Measurements from ENCODE around the gene LAPTM5. TPM values are rescaled to one million over a fixed set of nuclear protein-coding genes. Genes with fewer than 3 reads are reported as not detected.

Gene LAPTM5
- total RNA-seq, 1 experiment from 2014 or later, result not detected

DNA sequence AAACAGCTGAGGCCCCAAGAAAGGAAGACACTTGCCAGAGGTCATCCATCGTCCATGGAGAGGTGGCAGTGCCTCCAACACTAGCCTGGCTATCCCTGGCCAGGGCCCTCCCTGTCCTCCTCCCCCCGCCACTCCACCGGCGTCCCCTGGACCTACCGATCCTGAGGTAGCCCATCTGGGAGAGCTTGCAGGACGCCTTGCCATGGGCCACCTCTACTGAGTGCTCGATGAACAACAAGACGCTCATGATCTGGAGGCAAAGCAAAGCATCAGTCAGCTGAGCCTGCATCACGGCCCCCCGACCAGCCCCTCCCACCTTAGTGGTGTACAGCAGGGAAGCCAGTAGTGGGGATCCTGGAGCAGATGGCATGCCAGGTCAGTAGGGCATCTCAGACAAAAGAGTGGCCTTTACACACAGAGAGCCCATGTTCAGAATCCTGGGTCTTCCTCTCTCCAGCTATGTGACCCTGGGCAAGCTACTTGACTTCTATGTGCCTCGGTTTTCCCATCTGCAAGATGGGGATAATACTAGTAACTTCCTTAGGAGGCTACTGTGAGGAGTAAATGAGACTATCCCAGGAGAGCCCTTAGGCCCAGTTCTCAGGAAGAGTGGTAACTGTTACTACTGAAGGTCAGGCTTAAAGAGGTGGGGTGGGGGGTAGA is 15.1 kb downstream of the LAPTM5 start:
- Histone ChIP-seq H3K36me3 (ENCODE audit: low read depth, low read length) (no peaks in the 10 kb centered on the region), H3F3A (ENCODE audit: low read length, unreplicated experiment) (no peaks in the 10 kb centered on the region), H3K79me2 (ENCODE audit: low read length) (no peaks in the 10 kb centered on the region), H3K27me3 (ENCODE audit: low read length) (peaks cover 2% of the 10 kb centered on the region; the same call in 1 of the 2 replicates), H3K4me3 (ENCODE audit: low read length) (no peak overlapping the region), H2AFZ (ENCODE audit: low read length) (no peak overlapping the region), H3K9me2 (replicated peaks; ENCODE audit: low read length) (no peaks in the 10 kb centered on the region), H3K4me2 (ENCODE audit: low read length) (no peak overlapping the region), H3K9me3 (ENCODE audit: low read length) (no peaks in the 10 kb centered on the region), H3K27ac (ENCODE audit: low read length) (no peak overlapping the region), H3K4me1 (ENCODE audit: insufficient read depth, low read length) (peaks cover 8% of the 10 kb centered on the region), H3K9ac (ENCODE audit: low read length) (no peak overlapping the region), H4K20me1 (ENCODE audit: low read length) (no peaks in the 10 kb centered on the region)
- ChIA-PET CTCF (no interaction called here), POLR2A (ENCODE audit: unreplicated experiment) (no interaction called here)
- no TSS peak for BruUV-seq (replicated peaks)
- no peak for DNase-seq
- intact Hi-C loops (cut with micrococcal nuclease), result no loop called here
- TF ChIP-seq EZH2 (IDR thresholded peaks at IDR 0.05; ENCODE audit: low read length, unreplicated experiment), result no peak
- ATAC-seq, result no peak

DNA sequence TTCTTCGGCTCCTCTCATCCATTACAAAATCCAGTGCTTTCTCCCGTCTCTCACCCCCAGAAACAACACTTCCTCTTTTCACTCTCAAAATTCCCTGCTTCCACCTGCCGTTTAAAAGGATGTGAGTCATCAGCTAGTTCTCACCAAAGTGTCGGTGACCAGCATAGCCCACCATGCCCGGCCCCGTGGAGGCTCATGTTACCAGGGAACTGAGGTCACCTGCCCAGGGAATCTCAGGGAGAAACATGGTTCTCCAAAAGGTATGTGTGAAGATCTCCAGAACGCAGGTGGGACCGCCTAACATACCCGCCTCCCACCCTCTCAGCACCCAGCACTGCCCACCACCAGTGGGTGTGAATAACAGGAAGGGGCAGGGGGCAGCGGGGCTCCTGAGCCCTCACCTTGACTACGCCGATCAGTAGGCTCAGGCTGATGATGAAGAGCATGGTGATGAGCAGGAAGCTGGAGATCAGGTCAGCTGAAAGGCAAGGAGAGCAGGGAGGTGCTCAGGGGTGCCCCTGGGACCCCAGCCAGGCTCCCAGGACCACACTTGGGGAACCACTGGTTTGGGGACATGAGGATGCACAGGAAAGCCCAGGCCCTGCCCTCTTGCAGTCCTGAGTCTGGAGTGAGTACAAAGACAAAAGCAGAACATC is 16.2 kb downstream of the LAPTM5 start:
- TF ChIP-seq EZH2 (IDR thresholded peaks at IDR 0.05; ENCODE audit: low read length, unreplicated experiment) (no peak), EZH2phosphoT487 (IDR thresholded peaks at IDR 0.05; ENCODE audit: borderline replicate concordance, low read length) (no peak)
- TF ChIP-seq, protein P1, sequence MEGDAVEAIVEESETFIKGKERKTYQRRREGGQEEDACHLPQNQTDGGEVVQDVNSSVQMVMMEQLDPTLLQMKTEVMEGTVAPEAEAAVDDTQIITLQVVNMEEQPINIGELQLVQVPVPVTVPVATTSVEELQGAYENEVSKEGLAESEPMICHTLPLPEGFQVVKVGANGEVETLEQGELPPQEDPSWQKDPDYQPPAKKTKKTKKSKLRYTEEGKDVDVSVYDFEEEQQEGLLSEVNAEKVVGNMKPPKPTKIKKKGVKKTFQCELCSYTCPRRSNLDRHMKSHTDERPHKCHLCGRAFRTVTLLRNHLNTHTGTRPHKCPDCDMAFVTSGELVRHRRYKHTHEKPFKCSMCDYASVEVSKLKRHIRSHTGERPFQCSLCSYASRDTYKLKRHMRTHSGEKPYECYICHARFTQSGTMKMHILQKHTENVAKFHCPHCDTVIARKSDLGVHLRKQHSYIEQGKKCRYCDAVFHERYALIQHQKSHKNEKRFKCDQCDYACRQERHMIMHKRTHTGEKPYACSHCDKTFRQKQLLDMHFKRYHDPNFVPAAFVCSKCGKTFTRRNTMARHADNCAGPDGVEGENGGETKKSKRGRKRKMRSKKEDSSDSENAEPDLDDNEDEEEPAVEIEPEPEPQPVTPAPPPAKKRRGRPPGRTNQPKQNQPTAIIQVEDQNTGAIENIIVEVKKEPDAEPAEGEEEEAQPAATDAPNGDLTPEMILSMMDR (conservative IDR thresholded peaks at IDR 0.05; ENCODE audit: low read depth, low read length), result no peak
- no peak overlapping the region for H3K4me3 ChIP-seq (ENCODE audit: low read length)
- H2AFZ ChIP-seq (ENCODE audit: low read length), result no peak overlapping the region
- CTCF ChIA-PET, result no interaction called here
- DNase-seq (peak; percentile 46), ATAC-seq (peak; percentile 35; the same call in 1 of the 2 replicates)
- no peaks in the 10 kb centered on the region for H3K27me3 ChIP-seq (ENCODE audit: low read length)
- H3K27ac ChIP-seq (ENCODE audit: low read length), result no peak overlapping the region
- no peaks in the 10 kb centered on the region for H3K36me3 ChIP-seq (ENCODE audit: low read depth, low read length)
- H4K20me1 ChIP-seq (ENCODE audit: low read length), result no peaks in the 10 kb centered on the region
- no peak overlapping the region for H3K9ac ChIP-seq (ENCODE audit: low read length)
- no peaks in the 10 kb centered on the region for H3F3A ChIP-seq (ENCODE audit: low read length, unreplicated experiment)
- POLR2A ChIA-PET (ENCODE audit: unreplicated experiment), result no interaction called here
- H3K9me2 ChIP-seq (replicated peaks; ENCODE audit: low read length), result no peaks in the 10 kb centered on the region
- no TSS peak for BruUV-seq (replicated peaks)
- H3K4me2 ChIP-seq (ENCODE audit: low read length), result no peak overlapping the region
- intact Hi-C loops (cut with micrococcal nuclease), result no loop called here
- peaks cover 8% of the 10 kb centered on the region for H3K4me1 ChIP-seq (ENCODE audit: insufficient read depth, low read length)
- no peaks in the 10 kb centered on the region for H3K79me2 ChIP-seq (ENCODE audit: low read length)
- H3K9me3 ChIP-seq (ENCODE audit: low read length), result no peaks in the 10 kb centered on the region

DNA sequence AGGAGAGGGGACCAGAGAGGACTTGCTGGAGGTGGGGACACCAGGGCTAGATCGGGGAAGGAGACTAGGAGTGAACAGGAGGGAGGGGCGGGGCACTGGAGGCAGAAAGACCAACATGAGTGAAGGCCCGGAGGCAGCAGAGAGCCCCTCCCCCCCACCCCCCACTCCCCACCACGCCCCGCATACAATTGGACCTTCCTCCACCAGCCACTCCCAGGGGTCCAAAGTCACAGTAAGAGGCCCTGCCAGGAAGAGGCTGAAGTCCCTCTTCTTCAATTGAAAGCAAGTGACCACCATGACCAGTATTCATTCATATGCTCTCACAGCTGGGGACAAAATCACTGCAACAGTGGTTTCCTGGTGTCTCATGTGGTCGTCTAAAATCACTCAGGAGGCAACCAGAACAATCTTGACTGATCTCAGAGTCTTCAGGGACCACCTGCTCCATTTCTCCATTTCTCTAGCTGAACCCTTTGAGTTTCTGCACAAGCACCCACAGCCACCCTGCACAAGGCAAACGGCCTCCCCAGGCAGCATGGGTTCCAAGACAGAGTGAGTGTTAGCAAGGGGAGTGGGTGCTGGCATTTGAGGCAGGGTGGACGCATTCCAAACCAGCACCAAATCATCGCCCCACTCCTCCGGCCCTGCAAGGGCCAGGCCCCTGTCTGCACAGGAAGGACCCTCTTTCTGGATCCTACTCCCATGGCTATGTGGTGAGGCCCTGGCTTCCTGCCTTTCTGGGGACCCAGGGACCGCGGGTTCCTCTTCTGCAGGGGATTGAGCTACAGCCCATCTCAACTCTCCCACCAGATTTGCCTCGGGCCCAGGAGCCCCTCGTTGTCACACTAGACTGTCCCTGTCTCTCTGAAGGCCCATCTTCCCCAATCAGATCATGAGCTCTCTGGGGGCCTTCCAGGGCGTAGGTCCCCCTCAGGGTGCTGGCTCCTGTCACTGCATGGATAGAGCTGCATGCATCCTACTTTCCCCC is 17.0 kb downstream of the LAPTM5 start:
- Histone ChIP-seq H3K79me2 (ENCODE audit: low read length) (no peaks in the 10 kb centered on the region), H3K27ac (ENCODE audit: low read length) (no peak overlapping the region), H3K9me3 (ENCODE audit: low read length) (no peaks in the 10 kb centered on the region), H3K9ac (ENCODE audit: low read length) (no peak overlapping the region), H3K27me3 (ENCODE audit: low read length) (no peaks in the 10 kb centered on the region), H3K36me3 (ENCODE audit: low read depth, low read length) (no peaks in the 10 kb centered on the region), H2AFZ (ENCODE audit: low read length) (no peak overlapping the region), H3K4me2 (ENCODE audit: low read length) (no peak overlapping the region), H3K9me2 (replicated peaks; ENCODE audit: low read length) (no peaks in the 10 kb centered on the region), H3K4me1 (ENCODE audit: insufficient read depth, low read length) (peaks cover 8% of the 10 kb centered on the region), H3K4me3 (ENCODE audit: low read length) (no peak overlapping the region), H3F3A (ENCODE audit: low read length, unreplicated experiment) (no peaks in the 10 kb centered on the region), H4K20me1 (ENCODE audit: low read length) (no peaks in the 10 kb centered on the region)
- DNase-seq, result no peak
- no peak for TF ChIP-seq EZH2phosphoT487 (IDR thresholded peaks at IDR 0.05; ENCODE audit: borderline replicate concordance, low read length)
- TF ChIP-seq, protein P1 (conservative IDR thresholded peaks at IDR 0.05; ENCODE audit: low read depth, low read length), result no peak
- TF ChIP-seq EZH2 (IDR thresholded peaks at IDR 0.05; ENCODE audit: low read length, unreplicated experiment), result no peak
- ChIA-PET POLR2A (ENCODE audit: unreplicated experiment) (no interaction called here), CTCF (no interaction called here)
- ATAC-seq, result no peak
- intact Hi-C loops (cut with micrococcal nuclease), result no loop called here
- no TSS peak for BruUV-seq (replicated peaks)

All from PC-3 (cell line).